Esophagus squamous epithelium (tissue), 4 donors: Measurements from ENCODE around the gene CREG1.

Experiments
- CTCF ChIP-seq, 6 experiments: fragments of 450-650 bp in 4 of 6; fragments of 200-600 bp in 2 of 6; sonication (generic) in 2 of 6; IDR thresholded peaks; one replicate each; pipeline ENCODE4 v1.5.1; 2016 to 2019; ENCODE audit warnings: antibody characterized with exemption in 6 of 6, mild to moderate bottlenecking in 4 of 6, moderate library complexity in 4 of 6
- POLR2A ChIP-seq, 4 donors: fragments of 450-650 bp; IDR thresholded peaks; one replicate each; pipeline ENCODE4 v1.6.1; 2017; ENCODE audit warnings: antibody characterized with exemption in 4 of 4, mild to moderate bottlenecking in 4 of 4, moderate library complexity in 3 of 4

DNA sequence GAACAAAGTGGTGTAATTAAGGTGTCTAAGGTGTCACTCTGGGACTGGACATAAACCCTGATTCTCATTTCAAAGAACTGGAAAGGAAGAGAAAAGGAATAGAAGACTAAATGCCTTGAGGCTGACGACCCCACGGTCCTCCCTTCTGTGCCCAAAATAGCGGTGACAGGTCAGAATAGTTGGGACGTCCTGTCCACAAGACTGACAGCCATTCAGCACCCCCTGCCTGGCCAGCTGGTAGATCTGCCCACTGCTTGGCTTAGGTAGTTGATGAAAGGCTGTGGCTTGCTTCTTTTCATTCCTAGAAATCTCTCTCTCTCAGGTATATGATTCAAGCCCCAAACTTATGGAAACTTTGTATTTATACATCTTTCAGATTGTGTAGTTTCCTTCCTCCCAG is 26.4 kb upstream of the CREG1 start:
- TF ChIP-seq CTCF (IDR thresholded peaks at IDR 0.05): no peak
- TF ChIP-seq POLR2A (IDR thresholded peaks at IDR 0.05): no peak
